ENCODE measurements around the gene ING4. TPM values are rescaled to one million over a fixed set of nuclear protein-coding genes. Genes with fewer than 3 reads are reported as not detected.

The ING4 gene
- total RNA-seq, 1 donor from 2014 or later: 46.2 TPM

- no peak for DNase-seq
Measured at GRCh38 chr12:6635856-6636531, 26.9 kb downstream of the ING4 start, which contains the start of gene LPAR5. LPAR5 (minus strand) TSS chr12:6635959; CDS start chr12:6621248, 14,711 bp downstream.

GRCh38 chr12:6635375-6635855, 27.5 kb downstream of the ING4 start:
- DNase-seq: no peak

- peak; percentile 59 for DNase-seq
Measured at GRCh38 chr12:6632026-6632983, 30.6 kb downstream of the ING4 start.

GRCh38 chr12:6631549-6631961, 31.4 kb downstream of the ING4 start:
- DNase-seq: no peak

- peak; percentile 69 for DNase-seq
Measured at GRCh38 chr12:6630736-6631135, 32.2 kb downstream of the ING4 start.

- DNase-seq: no peak
Measured at GRCh38 chr12:6627616-6628015, 35.3 kb downstream of the ING4 start.

- no peak for DNase-seq
Measured at GRCh38 chr12:6626654-6627283, 36.1 kb downstream of the ING4 start.

- DNase-seq: no peak
Measured at GRCh38 chr12:6620885-6621274, 42.0 kb downstream of the ING4 start.

- peak; percentile 80 for DNase-seq
Measured at GRCh38 chr12:6620137-6620884, 42.6 kb downstream of the ING4 start.

- no peak for DNase-seq
Measured at GRCh38 chr12:6618483-6619225, 44.3 kb downstream of the ING4 start.

GRCh38 chr12:6615802-6616201, 47.1 kb downstream of the ING4 start:
- DNase-seq: no peak

GRCh38 chr12:6614513-6615172, 48.3 kb downstream of the ING4 start:
- no peak for DNase-seq

GRCh38 chr12:6613776-6614512, 49.0 kb downstream of the ING4 start:
- DNase-seq: peak; percentile 98

- peak; percentile 93 for DNase-seq
Measured at GRCh38 chr12:6613015-6613775, 49.7 kb downstream of the ING4 start.

GRCh38 chr12:6612652-6613014, 50.3 kb downstream of the ING4 start:
- DNase-seq: no peak

GRCh38 chr12:6612247-6612646, 50.7 kb downstream of the ING4 start:
- DNase-seq: no peak

- DNase-seq: no peak
Measured at GRCh38 chr12:6608592-6609281, 54.2 kb downstream of the ING4 start.
